ENCODE measurements around the gene UHMK1. TPM values are rescaled to one million over a fixed set of nuclear protein-coding genes. Genes with fewer than 3 reads are reported as not detected.
"Not testable (repeated sequence)": the region's sequence is repeated elsewhere in the genome, so short reads cannot be mapped to it uniquely, and the experiment has no call there.

Gene UHMK1
- total RNA-seq, 1 experiment from 2014 or later = 75.1 TPM

- H3K27ac ChIP-seq (ENCODE audit: low read depth, low read length); BruUV-seq (replicated peaks); H3K4me1 ChIP-seq (ENCODE audit: control insufficient read depth in 1 of 2, insufficient read depth in 2 of 2, low read length in 2 of 2); H3K9ac ChIP-seq (ENCODE audit: low read length); CTCF ChIA-PET; ATAC-seq; RAD21 ChIA-PET (ENCODE audit: low non-redundant PET in 1 of 2, low total read pairs in 2 of 2, uncharacterized antibody in 2 of 2, unreplicated experiment in 2 of 2); H4K20me1 ChIP-seq (ENCODE audit: insufficient read depth); DNase-seq (ENCODE audit: low read depth, low spot score); H3K9me3 ChIP-seq (ENCODE audit: control insufficient read depth in 1 of 2, insufficient read depth in 1 of 2, low read depth in 1 of 2, low read length in 2 of 2); H3K4me3 ChIP-seq (replicated peaks in 1 of 2; ENCODE audit: low read depth in 1 of 2, low read length in 2 of 2); H2AFZ ChIP-seq (ENCODE audit: low read depth, low read length, poor library complexity, severe bottlenecking); intact Hi-C loops (cut with micrococcal nuclease); H3K9me2 ChIP-seq (ENCODE audit: insufficient read depth); H3K4me2 ChIP-seq (ENCODE audit: low read length); H3K27me3 ChIP-seq (ENCODE audit: insufficient read depth, low read length); POLR2A ChIA-PET: not testable (repeated sequence)
- H3K36me3 ChIP-seq (ENCODE audit: control insufficient read depth in 1 of 2, insufficient read depth in 2 of 2, low read length in 2 of 2) = peaks cover 6 to 15% of the 10 kb centered on the region in 2 experiments; a peak in 2 of 4 replicates
- peaks cover 60% of the 10 kb centered on the region for H3K79me2 ChIP-seq (ENCODE audit: insufficient read depth, low read length)
Measured at GRCh38 chr1:162571121-162571520, 73.5 kb downstream of the UHMK1 start.

GRCh38 chr1:162571696-162572095, 74.1 kb downstream of the UHMK1 start:
- POLR2A ChIA-PET = no interaction called here
- H3K27ac ChIP-seq (ENCODE audit: low read depth, low read length) = no peak overlapping the region
- CTCF ChIA-PET = no interaction called here
- H3K9ac ChIP-seq (ENCODE audit: low read length) = no peak overlapping the region
- no peak for TF ChIP-seq CBX3 (IDR thresholded peaks at IDR 0.05; ENCODE audit: low read depth)
- TF ChIP-seq EGR1 (IDR thresholded peaks at IDR 0.05; ENCODE audit: low read depth) = no peak
- TF ChIP-seq ZFX (IDR thresholded peaks at IDR 0.05) = no peak
- TF ChIP-seq SP1 (IDR thresholded peaks at IDR 0.05; ENCODE audit: low read depth) = no peak
- TF ChIP-seq MAX (IDR thresholded peaks at IDR 0.05) = no peak
- TF ChIP-seq EZH2phosphoT487 (IDR thresholded peaks at IDR 0.05; ENCODE audit: borderline replicate concordance) = no peak
- no peak for TF ChIP-seq EZH2 (IDR thresholded peaks at IDR 0.05)
- TF ChIP-seq FOSL1 (IDR thresholded peaks at IDR 0.05; ENCODE audit: low read depth) = no peak
- no peak for TF ChIP-seq JUND (IDR thresholded peaks at IDR 0.05)
- RAD21 ChIA-PET (ENCODE audit: low non-redundant PET in 1 of 2, low total read pairs in 2 of 2, uncharacterized antibody in 2 of 2, unreplicated experiment in 2 of 2) = no interaction called here
- no peak overlapping the region for H3K4me2 ChIP-seq (ENCODE audit: low read length)
- intact Hi-C loops (cut with micrococcal nuclease) = no loop called here
- H3K36me3 ChIP-seq (ENCODE audit: control insufficient read depth in 1 of 2, insufficient read depth in 2 of 2, low read length in 2 of 2) = peaks cover 6 to 15% of the 10 kb centered on the region in 2 experiments; a peak in 2 of 4 replicates
- no peaks in the 10 kb centered on the region for H3K4me1 ChIP-seq (ENCODE audit: control insufficient read depth in 1 of 2, insufficient read depth in 2 of 2, low read length in 2 of 2)
- H3K9me2 ChIP-seq (ENCODE audit: insufficient read depth) = no peaks in the 10 kb centered on the region
- peaks cover 57% of the 10 kb centered on the region for H3K79me2 ChIP-seq (ENCODE audit: insufficient read depth, low read length)
- peaks cover 4% of the 10 kb centered on the region; the same call in 1 of the 2 replicates for H4K20me1 ChIP-seq (ENCODE audit: insufficient read depth)
- H3K9me3 ChIP-seq (ENCODE audit: control insufficient read depth in 1 of 2, insufficient read depth in 1 of 2, low read depth in 1 of 2, low read length in 2 of 2) = no peaks in the 10 kb centered on the region
- DNase-seq (ENCODE audit: low read depth, low spot score) (no peak), ATAC-seq (no peak)
- no peak overlapping the region for H2AFZ ChIP-seq (ENCODE audit: low read depth, low read length, poor library complexity, severe bottlenecking)
- no peak overlapping the region for H3K4me3 ChIP-seq (replicated peaks in 1 of 2; ENCODE audit: low read depth in 1 of 2, low read length in 2 of 2)
- no peaks in the 10 kb centered on the region for H3K27me3 ChIP-seq (ENCODE audit: insufficient read depth, low read length)
- BruUV-seq (replicated peaks) = no TSS peak

All from HCT116 (cell line).